HEK293T (cell line): ENCODE results near the gene CELSR2.

Experiments
- CTCF ChIA-PET: fragments of 350-600 bp; formaldehyde crosslinking; extraction: SDS; loops from one replicate; lab custom pipeline; 2021; ENCODE audit warnings: antibody characterized with exemption, inconsistent platforms; lab: Yijun Ruan, JAX
- POLR2A ChIA-PET: fragments of 350-600 bp; formaldehyde crosslinking; extraction: SDS; loops from one replicate; lab custom pipeline; 2020; ENCODE audit warnings: antibody characterized with exemption, inconsistent platforms; lab: Yijun Ruan, JAX
- DNase-seq: peaks from one replicate; pipeline ENCODE4 v3.0.0; 2012; ENCODE audit warnings: mixed read lengths; ENCODE audit errors: extremely low spot score
- ARNT ChIP-seq: fragments of 450-650 bp; IDR thresholded peaks from 2 replicates; pipeline ENCODE4 v1.6.1; 2017; ENCODE audit warnings: mild to moderate bottlenecking
- BHLHE40 ChIP-seq: fragments of 450-650 bp; IDR thresholded peaks from 2 replicates; pipeline ENCODE4 v1.6.1; 2016; ENCODE audit warnings: mild to moderate bottlenecking, moderate library complexity, borderline replicate concordance
- CTBP1 ChIP-seq: fragments of 450-650 bp; IDR thresholded peaks from 2 replicates; pipeline ENCODE4 v1.6.1; 2016; ENCODE audit warnings: borderline replicate concordance
- ELF4 ChIP-seq: fragments of 450-650 bp; IDR thresholded peaks from 2 replicates; pipeline ENCODE4 v1.6.1; 2017; ENCODE audit warnings: antibody characterized with exemption
- FOXA1 ChIP-seq: fragments of 450-650 bp; IDR thresholded peaks from 2 replicates; pipeline ENCODE4 v1.6.1; 2016; ENCODE audit warnings: mild to moderate bottlenecking
- FOXK2 ChIP-seq: fragments of 450-650 bp; IDR thresholded peaks from 2 replicates; pipeline ENCODE4 v1.6.1; 2016; ENCODE audit warnings: mild to moderate bottlenecking
- FOXM1 ChIP-seq: fragments of 450-650 bp; IDR thresholded peaks from 2 replicates; pipeline ENCODE4 v1.6.1; 2017; ENCODE audit warnings: mild to moderate bottlenecking, borderline replicate concordance
- HDGF ChIP-seq: fragments of 450-650 bp; IDR thresholded peaks from 2 replicates; pipeline ENCODE4 v1.6.1; 2017; ENCODE audit warnings: antibody characterized with exemption, borderline replicate concordance
- L3MBTL2 ChIP-seq: fragments of 450-650 bp; conservative IDR thresholded peaks from 2 replicates; pipeline ENCODE4 v1.6.1; 2016; ENCODE audit warnings: mild to moderate bottlenecking
- LEF1 ChIP-seq: fragments of 450-650 bp; IDR thresholded peaks from 2 replicates; pipeline ENCODE4 v1.6.1; 2017; ENCODE audit warnings: mild to moderate bottlenecking, borderline replicate concordance
- NFRKB ChIP-seq: fragments of 450-650 bp; IDR thresholded peaks from 2 replicates; pipeline ENCODE4 v1.6.1; 2016; ENCODE audit warnings: mild to moderate bottlenecking, moderate library complexity
- PKNOX1 ChIP-seq: fragments of 450-650 bp; IDR thresholded peaks from 2 replicates; pipeline ENCODE4 v1.6.1; 2016
- SP1 ChIP-seq: fragments of 450-650 bp; IDR thresholded peaks from 2 replicates; pipeline ENCODE4 v1.6.1; 2017
- SUZ12 ChIP-seq: fragments of 450-650 bp; IDR thresholded peaks from 2 replicates; pipeline ENCODE4 v1.6.1; 2016; ENCODE audit warnings: mild to moderate bottlenecking
- TARDBP ChIP-seq: fragments of 450-650 bp; IDR thresholded peaks from 2 replicates; pipeline ENCODE4 v1.6.1; 2016
- ZNF384 ChIP-seq: fragments of 450-650 bp; IDR thresholded peaks from 2 replicates; pipeline ENCODE4 v1.6.1; 2016

CELSR2 gene

GRCh38 chr1:109307274-109308021, 58.1 kb downstream of the CELSR2 start:
- no peak for DNase-seq
- CTCF ChIA-PET: interaction anchor here (0.6 to 1.0 kb wide), 4 partner anchors 10 to 654 kb away, joined by 3 to 5 read pairs (median 4); no protein-coding TSS in a partner anchor
- POLR2A ChIA-PET: interaction anchor here (0.7 to 1.4 kb wide), 2 partner anchors 11 to 25 kb away, joined by 3 to 5 read pairs; partner anchors contain the start of gene PSRC1
- TF ChIP-seq FOXM1 (no peak), ELF4 (no peak), LEF1 (no peak), PKNOX1 (no peak), SP1 (no peak), NFRKB (no peak), FOXA1 (no peak), ZNF384 (no peak), TARDBP (no peak), HDGF (no peak)

GRCh38 chr1:109309347-109309746, 60.0 kb downstream of the CELSR2 start:
- TF ChIP-seq L3MBTL2: no peak
- TF ChIP-seq LEF1: no peak
- TF ChIP-seq ARNT: no peak
- no peak for TF ChIP-seq FOXK2
- TF ChIP-seq PKNOX1: no peak
- TF ChIP-seq BHLHE40: no peak
- TF ChIP-seq FOXA1: no peak
- TF ChIP-seq TARDBP: no peak
- no peak for TF ChIP-seq CTBP1
- POLR2A ChIA-PET: no interaction called here
- DNase-seq: no peak
- CTCF ChIA-PET: no interaction called here

GRCh38 chr1:109312246-109312645, 62.9 kb downstream of the CELSR2 start:
- DNase-seq: no peak
- CTCF ChIA-PET: no interaction called here
- POLR2A ChIA-PET: no interaction called here
- TF ChIP-seq HDGF: no peak
- no peak for TF ChIP-seq ZNF384
- TF ChIP-seq FOXK2: no peak
- TF ChIP-seq NFRKB: no peak
- no peak for TF ChIP-seq TARDBP
- no peak for TF ChIP-seq ARNT
- TF ChIP-seq LEF1: no peak
- no peak for TF ChIP-seq FOXA1
- no peak for TF ChIP-seq PKNOX1
- no peak for TF ChIP-seq ELF4
- TF ChIP-seq BHLHE40: no peak
- no peak for TF ChIP-seq L3MBTL2
- TF ChIP-seq SUZ12: no peak
- no peak for TF ChIP-seq CTBP1
- no peak for TF ChIP-seq FOXM1
- no peak for TF ChIP-seq SP1

- ChIA-PET CTCF (no interaction called here), POLR2A (no interaction called here)
- no peak for DNase-seq
- TF ChIP-seq ARNT (no peak), ELF4 (no peak), NFRKB (no peak), FOXM1 (no peak), LEF1 (no peak), FOXA1 (no peak), HDGF (no peak), TARDBP (no peak), SP1 (no peak), CTBP1 (no peak), FOXK2 (no peak), BHLHE40 (no peak), PKNOX1 (no peak)
Measured at GRCh38 chr1:109312978-109313775, 63.8 kb downstream of the CELSR2 start.

GRCh38 chr1:109314795-109315194, 65.5 kb downstream of the CELSR2 start:
- POLR2A ChIA-PET: no interaction called here
- CTCF ChIA-PET: no interaction called here
- TF ChIP-seq PKNOX1 (no peak), LEF1 (no peak)
- no peak for DNase-seq
